ENCODE data around the gene NPPC.

The NPPC gene

GRCh38 chr2:231946241-231946814, 20.1 kb upstream of the NPPC start:
- TF ChIP-seq CTCF (IDR thresholded peaks at IDR 0.05; ENCODE audit: borderline replicate concordance, insufficient read depth, low read depth, low read length): no peak
- H3K4me3 ChIP-seq (ENCODE audit: low read depth, low read length): no peak overlapping the region

- H3K4me3 ChIP-seq (ENCODE audit: low read depth, low read length): no peak overlapping the region
- no peak for TF ChIP-seq CTCF (IDR thresholded peaks at IDR 0.05; ENCODE audit: borderline replicate concordance, insufficient read depth, low read depth, low read length)
Observed at GRCh38 chr2:231942180-231942579, 16.0 kb upstream of the NPPC start.

- no peak overlapping the region for H3K4me3 ChIP-seq (ENCODE audit: low read depth, low read length)
Observed at GRCh38 chr2:231941673-231942072, 15.5 kb upstream of the NPPC start.

GRCh38 chr2:231940795-231941194, 14.6 kb upstream of the NPPC start:
- TF ChIP-seq CTCF (IDR thresholded peaks at IDR 0.05; ENCODE audit: borderline replicate concordance, insufficient read depth, low read depth, low read length): no peak
- no peak overlapping the region for H3K4me3 ChIP-seq (ENCODE audit: low read depth, low read length)

More at GRCh38 chr2:231941673-231942072, 15.5 kb upstream of the NPPC start:
- TF ChIP-seq CTCF (IDR thresholded peaks at IDR 0.05; ENCODE audit: borderline replicate concordance, insufficient read depth, low read depth, low read length): no peak

- TF ChIP-seq CTCF (IDR thresholded peaks at IDR 0.05; ENCODE audit: borderline replicate concordance, insufficient read depth, low read depth, low read length): no peak
- H3K4me3 ChIP-seq (ENCODE audit: low read depth, low read length): no peak overlapping the region
Observed at GRCh38 chr2:231939022-231939421, 12.8 kb upstream of the NPPC start.

- H3K4me3 ChIP-seq (ENCODE audit: low read depth, low read length): no peak overlapping the region
- no peak for TF ChIP-seq CTCF (IDR thresholded peaks at IDR 0.05; ENCODE audit: borderline replicate concordance, insufficient read depth, low read depth, low read length)
Observed at GRCh38 chr2:231937057-231937456, 10.9 kb upstream of the NPPC start.

- no peak for TF ChIP-seq CTCF (IDR thresholded peaks at IDR 0.05; ENCODE audit: borderline replicate concordance, insufficient read depth, low read depth, low read length)
Observed at GRCh38 chr2:231936491-231936890, 10.3 kb upstream of the NPPC start.

More at GRCh38 chr2:231936491-231936890, 10.3 kb upstream of the NPPC start:
- H3K4me3 ChIP-seq (ENCODE audit: low read depth, low read length): no peak overlapping the region

Measured in GM12875 (cell line).